Measurements from ENCODE around the gene EZR.

The EZR gene

DNA sequence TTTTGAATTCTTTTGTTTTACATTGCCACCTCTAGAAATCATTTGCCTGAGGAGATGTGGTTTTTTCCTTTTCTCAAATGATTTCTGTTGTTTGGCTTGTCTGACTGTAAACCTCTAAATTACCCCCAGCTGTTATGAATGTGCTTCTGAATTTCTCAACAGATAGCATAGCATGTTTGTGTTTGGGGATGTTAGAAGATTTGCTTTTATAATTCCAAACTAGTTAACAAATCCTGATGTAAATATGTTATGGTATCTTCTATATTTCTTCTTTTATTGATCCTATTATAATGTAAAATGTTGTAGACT, 31.6 kb upstream of the EZR start:
- TF ChIP-seq, protein P1, sequence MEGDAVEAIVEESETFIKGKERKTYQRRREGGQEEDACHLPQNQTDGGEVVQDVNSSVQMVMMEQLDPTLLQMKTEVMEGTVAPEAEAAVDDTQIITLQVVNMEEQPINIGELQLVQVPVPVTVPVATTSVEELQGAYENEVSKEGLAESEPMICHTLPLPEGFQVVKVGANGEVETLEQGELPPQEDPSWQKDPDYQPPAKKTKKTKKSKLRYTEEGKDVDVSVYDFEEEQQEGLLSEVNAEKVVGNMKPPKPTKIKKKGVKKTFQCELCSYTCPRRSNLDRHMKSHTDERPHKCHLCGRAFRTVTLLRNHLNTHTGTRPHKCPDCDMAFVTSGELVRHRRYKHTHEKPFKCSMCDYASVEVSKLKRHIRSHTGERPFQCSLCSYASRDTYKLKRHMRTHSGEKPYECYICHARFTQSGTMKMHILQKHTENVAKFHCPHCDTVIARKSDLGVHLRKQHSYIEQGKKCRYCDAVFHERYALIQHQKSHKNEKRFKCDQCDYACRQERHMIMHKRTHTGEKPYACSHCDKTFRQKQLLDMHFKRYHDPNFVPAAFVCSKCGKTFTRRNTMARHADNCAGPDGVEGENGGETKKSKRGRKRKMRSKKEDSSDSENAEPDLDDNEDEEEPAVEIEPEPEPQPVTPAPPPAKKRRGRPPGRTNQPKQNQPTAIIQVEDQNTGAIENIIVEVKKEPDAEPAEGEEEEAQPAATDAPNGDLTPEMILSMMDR (IDR thresholded peaks at IDR 0.05; ENCODE audit: extremely low read depth, insufficient read depth, missing control alignments), result no peak
- in situ Hi-C loops (cut with MboI; ENCODE audit: low pct_unique_long_range_greater_than_20kb, low sequenced_read_pairs, unreplicated experiment), result no loop called here
- no peak for DNase-seq (ENCODE audit: low spot score)

- no peak for DNase-seq (ENCODE audit: low spot score)
- TF ChIP-seq, protein P1 (IDR thresholded peaks at IDR 0.05; ENCODE audit: extremely low read depth, insufficient read depth, missing control alignments), result no peak
- in situ Hi-C loops (cut with MboI; ENCODE audit: low pct_unique_long_range_greater_than_20kb, low sequenced_read_pairs, unreplicated experiment), result no loop called here
Observed at GRCh38 chr6:158849899-158850806, 31.0 kb upstream of the EZR start.

DNA sequence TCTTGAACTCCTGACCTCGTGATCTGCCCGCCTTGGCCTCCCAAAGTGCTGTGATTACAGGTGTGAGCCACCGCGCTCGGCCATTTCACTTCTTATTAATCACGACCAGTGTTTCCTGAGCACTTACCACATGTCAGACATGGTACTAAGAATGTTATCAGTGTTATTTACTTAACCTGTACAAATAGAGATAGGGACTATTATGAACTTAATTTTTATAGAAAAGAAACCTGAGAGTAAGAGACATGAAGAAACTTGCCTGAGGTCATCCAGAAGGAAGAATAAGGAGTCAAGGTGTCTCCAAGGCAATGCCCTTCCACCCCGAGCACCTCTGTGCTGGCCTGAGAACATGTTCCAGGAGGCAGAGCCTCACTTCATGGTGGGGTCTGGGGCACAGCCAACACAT, 29.3 kb upstream of the EZR start:
- in situ Hi-C loops (cut with MboI; ENCODE audit: low pct_unique_long_range_greater_than_20kb, low sequenced_read_pairs, unreplicated experiment), result no loop called here
- TF ChIP-seq, protein P1 (IDR thresholded peaks at IDR 0.05; ENCODE audit: extremely low read depth, insufficient read depth, missing control alignments), result no peak
- DNase-seq (ENCODE audit: low spot score), result no peak

GRCh38 chr6:158847786-158848185, 28.6 kb upstream of the EZR start:
- in situ Hi-C loops (cut with MboI; ENCODE audit: low pct_unique_long_range_greater_than_20kb, low sequenced_read_pairs, unreplicated experiment), result no loop called here
- DNase-seq (ENCODE audit: low spot score), result no peak
- TF ChIP-seq, protein P1 (IDR thresholded peaks at IDR 0.05; ENCODE audit: extremely low read depth, insufficient read depth, missing control alignments), result no peak

DNA sequence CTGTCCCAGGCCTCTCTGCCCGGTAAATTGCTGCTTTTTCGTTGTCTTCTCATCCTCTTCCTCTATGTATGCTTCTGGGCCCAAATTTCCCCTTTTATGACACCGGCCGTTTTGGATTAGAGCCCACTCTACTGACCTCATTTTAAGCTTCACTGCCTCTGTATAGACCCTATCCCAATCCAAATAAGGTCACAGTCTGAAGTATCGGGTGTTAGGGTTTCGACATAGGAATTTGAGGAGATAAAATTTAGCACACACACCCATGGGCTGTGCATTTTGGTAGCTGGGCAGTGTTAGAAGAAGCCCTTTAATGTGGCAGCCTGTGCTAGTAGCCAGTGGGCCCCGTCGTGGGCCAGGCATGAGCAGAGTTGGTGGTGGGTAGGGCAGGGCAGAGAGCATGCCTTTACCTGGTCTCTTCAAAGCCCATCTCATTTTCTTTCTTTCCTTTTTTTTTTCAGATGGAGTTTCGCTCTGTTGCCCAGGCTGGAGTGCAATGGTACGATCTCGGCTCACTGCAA, 27.9 kb upstream of the EZR start:
- DNase-seq (ENCODE audit: low spot score), result no peak
- TF ChIP-seq, protein P1 (IDR thresholded peaks at IDR 0.05; ENCODE audit: extremely low read depth, insufficient read depth, missing control alignments), result no peak
- in situ Hi-C loops (cut with MboI; ENCODE audit: low pct_unique_long_range_greater_than_20kb, low sequenced_read_pairs, unreplicated experiment), result no loop called here

GRCh38 chr6:158843751-158844683, 24.8 kb upstream of the EZR start:
- no peak for DNase-seq (ENCODE audit: low spot score)
- TF ChIP-seq, protein P1 (IDR thresholded peaks at IDR 0.05; ENCODE audit: extremely low read depth, insufficient read depth, missing control alignments), result no peak
- in situ Hi-C loops (cut with MboI; ENCODE audit: low pct_unique_long_range_greater_than_20kb, low sequenced_read_pairs, unreplicated experiment), result no loop called here
